K562 treated with DMSO at 1 percent for 4 hours (cell line): ENCODE data around the gene COL10A1. TPM values are rescaled to one million over a fixed set of nuclear protein-coding genes. Genes with fewer than 3 reads are reported as not detected.

Experiments
- total RNA-seq: library from RNA; unstranded; fragments of 300-600 nt; gene quantifications from 2 replicates; pipeline ENCODE4 v1.2.3, GENCODE V29; 2022; ENCODE audit not compliant: insufficient read depth

The COL10A1 gene
- not detected in 2 replicates for total RNA-seq

DNA sequence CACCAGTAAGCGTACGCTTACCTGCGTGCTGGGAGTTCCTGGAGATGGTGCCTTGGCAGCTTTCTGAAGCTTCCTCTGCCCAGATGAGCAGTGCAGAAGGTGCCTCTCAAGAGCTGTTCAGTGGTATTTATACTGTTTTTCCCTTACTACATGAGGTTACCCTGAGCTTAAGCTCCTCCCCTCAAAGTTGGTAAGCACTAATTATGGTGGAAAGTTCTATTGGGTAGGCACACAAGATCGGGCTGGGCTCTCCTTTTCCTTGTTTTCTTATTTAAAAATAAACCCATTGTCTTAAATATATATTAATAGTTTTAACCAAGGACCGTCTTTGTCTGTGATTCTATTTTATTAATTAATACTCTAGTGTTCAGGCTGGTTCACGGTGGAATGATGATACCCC lies at the start of gene COL10A1:
Gene COL10A1 (minus strand): TSS at position 101 of the 400 bp plus-strand sequence. CDS start 640 bp downstream, outside the sequence.

DNA sequence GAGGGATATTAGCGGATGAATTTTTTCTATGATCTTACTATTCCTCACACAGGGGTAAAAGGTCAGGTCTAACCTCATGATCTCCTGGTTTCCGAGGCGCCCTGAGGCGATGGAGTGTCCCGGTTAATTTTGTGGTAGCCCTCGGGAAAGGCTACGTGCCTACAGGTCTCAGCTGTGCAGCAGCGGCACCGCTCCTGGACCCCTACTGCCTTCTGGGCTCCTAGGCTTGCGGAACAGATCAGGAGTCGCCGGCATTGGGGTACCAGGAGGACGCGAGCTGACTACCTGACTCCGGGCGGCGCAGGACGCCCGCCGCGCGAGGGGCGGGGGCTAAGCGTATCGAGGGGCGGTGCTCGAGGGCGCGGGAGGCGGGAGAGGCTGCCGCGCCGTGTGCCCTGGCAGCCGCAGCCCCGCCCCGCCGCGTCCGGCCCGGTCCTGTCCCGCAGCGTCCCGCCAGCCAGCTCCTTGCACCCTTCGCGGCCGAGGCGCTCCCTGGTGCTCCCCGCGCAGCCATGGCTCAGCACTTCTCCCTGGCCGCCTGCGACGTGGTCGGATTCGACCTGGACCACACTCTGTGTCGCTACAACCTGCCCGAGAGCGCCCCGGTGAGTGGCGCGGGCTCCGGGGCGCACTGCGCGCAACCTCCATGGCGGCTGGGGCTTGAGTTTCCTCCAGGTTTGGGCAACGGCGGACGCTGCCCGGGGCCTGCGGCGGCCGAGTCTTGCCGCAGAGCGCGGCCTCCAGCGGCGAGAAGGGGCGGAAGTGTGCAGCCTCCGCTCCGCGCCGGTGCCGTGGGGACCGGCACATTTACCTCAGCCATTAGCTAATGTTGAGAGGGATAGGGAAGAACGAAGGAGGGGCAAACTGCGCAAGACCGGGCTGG lies 25.3 kb downstream of the COL10A1 start, which contains the start of gene NT5DC1:
Gene NT5DC1 (plus strand): TSS at position 435 of the 883 bp plus-strand sequence. CDS start 78 bp downstream, at position 513.

Other genes starting within 250 kb of the COL10A1 start
- 0.23 and 0.27 TPM in 2 replicates for gene FRK, start 65.2 kb downstream of the COL10A1 start, total RNA-seq
- 21.5 and 24.5 TPM in 2 replicates for gene NT5DC1, start 25.3 kb downstream of the COL10A1 start, total RNA-seq
- 6.2 and 7.3 TPM in 2 replicates for gene TSPYL4, start 127.9 kb upstream of the COL10A1 start, total RNA-seq
- gene TSPYL1, start 153.8 kb upstream of the COL10A1 start, total RNA-seq = 25.2 and 32.8 TPM in 2 replicates
- 0.71 and 2.1 TPM in 2 replicates for gene DSE, start 244.8 kb upstream of the COL10A1 start, total RNA-seq